Activated T-helper 2 cell treated with anti-CD3 and anti-CD28 coated beads, Interferon-gamma antibody, Interleukin-2, Interleukin-4, amounts not matched to agents 10 μg/mL and 5 μg/mL and 100 μg/mL, durations not matched to agents 14 hours and 24 hours and 36 hours (primary cell): Measurements from ENCODE around the gene ZNF687. TPM values are rescaled to one million over a fixed set of nuclear protein-coding genes. Genes with fewer than 3 reads are reported as not detected.

ENCODE experiments used
- DNase-seq: peaks from one replicate; pipeline ENCODE4 v3.0.0; 2021; ENCODE audit warnings: low spot score
- H3K27ac Mint-ChIP-seq: one replicate; pipeline ENCODE4 v1.8.0; 2021; ENCODE audit warnings: mixed read lengths
- H3K27me3 Mint-ChIP-seq: one replicate; pipeline ENCODE4 v1.8.0; 2021; ENCODE audit warnings: low read depth, mixed read lengths
- H3K36me3 Mint-ChIP-seq: one replicate; pipeline ENCODE4 v1.8.0; 2021; ENCODE audit warnings: low read depth, mixed read lengths
- H3K4me1 Mint-ChIP-seq: one replicate; pipeline ENCODE4 v1.8.0; 2021; ENCODE audit warnings: low read depth, mixed read lengths
- H3K4me3 Mint-ChIP-seq: one replicate; pipeline ENCODE4 v1.8.0; 2021; ENCODE audit warnings: low read depth, mild to moderate bottlenecking, moderate library complexity, mixed read lengths
- H3K9me3 Mint-ChIP-seq: one replicate; pipeline ENCODE4 v1.8.0; 2021; ENCODE audit warnings: mixed read lengths
- intact Hi-C: fragments of 100-400 bp; cut with micrococcal nuclease; formaldehyde crosslinking; loops from one replicate; pipeline ENCODE4 v1.15.1; 2023
- total RNA-seq: library from RNA; stranded (reverse); gene quantifications from 2 replicates; pipeline ENCODE4 v1.2.3, GENCODE V29; 2022

Gene ZNF687
- total RNA-seq, 1 donor from 2014 or later, result 25.0 TPM

DNA sequence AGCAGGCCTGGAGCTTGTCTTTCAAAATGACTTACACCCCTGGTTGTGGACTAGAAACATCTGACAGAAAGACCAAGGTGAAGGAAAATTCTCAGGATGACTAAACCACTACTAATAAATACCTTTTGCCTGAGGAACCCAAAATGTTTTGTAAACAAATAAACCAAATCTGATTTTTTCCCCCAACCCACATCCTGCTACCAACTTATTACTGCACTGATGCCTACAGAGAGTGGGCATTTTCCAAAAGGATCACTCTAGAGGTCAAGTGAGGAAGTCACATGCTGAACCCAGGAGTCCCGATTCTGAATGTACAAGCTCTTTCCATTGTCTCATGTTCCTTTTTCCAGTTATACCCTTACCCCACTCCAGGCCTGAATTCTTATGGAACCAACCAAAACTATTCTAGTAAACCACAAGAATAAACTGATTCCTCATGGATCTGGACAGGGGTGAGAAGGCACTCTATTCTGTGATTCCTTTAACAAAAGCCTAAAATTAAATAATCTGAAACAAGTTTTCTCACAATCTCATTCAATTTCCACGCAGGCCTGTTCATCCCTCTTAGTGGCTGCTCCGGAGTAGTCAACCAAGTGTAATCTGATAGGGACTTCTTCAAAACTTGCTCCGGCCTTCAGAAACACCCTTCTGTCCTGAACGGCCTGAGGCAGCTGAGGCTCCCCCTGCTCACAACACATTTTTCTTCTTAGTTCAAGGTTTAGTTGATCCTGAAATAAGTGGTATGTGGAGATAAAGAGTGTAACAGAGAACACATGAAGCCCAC is 43.7 kb downstream of the ZNF687 start:
- Mint-ChIP-seq H3K27me3 (no peaks in the 10 kb centered on the region), H3K36me3 (peaks cover 42% of the 10 kb centered on the region), H3K4me3 (peak overlapping the region; percentile 93), H3K9me3 (no peaks in the 10 kb centered on the region), H3K4me1 (peaks cover 39% of the 10 kb centered on the region), H3K27ac (peak overlapping the region; percentile 98)
- intact Hi-C loops, result no loop called here
- DNase-seq, result no peak

DNA sequence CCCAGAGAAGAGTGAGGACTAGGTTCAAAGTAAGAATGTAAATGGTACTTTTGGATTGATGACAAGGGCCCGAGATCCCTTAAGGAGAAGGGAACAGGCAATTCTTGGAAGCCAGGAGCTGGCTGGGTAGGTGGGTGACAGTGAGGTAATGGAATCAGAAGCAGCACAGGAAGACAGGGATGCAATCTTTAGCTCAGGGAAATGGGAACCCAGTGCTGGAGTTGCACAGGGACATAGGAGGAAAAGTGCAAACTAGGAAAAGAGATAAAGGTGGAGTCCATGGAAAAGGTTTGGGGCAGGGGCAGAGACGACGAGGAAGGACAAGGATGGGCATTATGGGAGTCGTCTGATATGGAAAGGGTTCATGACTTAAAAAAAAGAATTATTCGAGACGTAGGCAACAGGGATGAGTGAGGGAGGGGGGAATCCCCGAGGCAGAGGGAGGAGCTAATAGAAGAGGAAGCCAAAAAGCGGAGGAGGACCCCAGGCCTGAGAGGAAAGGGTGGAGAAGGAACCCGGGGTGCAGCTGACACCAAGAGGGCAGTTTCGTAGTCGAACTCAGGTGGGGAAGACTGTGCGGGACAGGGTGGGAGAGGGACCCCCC is 44.6 kb downstream of the ZNF687 start:
- Mint-ChIP-seq H3K36me3 (peaks cover 39% of the 10 kb centered on the region), H3K27me3 (no peaks in the 10 kb centered on the region), H3K9me3 (no peaks in the 10 kb centered on the region), H3K27ac (peak overlapping the region; percentile 98), H3K4me3 (peak overlapping the region; percentile 93), H3K4me1 (peaks cover 36% of the 10 kb centered on the region)
- no peak for DNase-seq
- intact Hi-C loops, result loop anchor here (1.0 kb wide), 3 partner anchors 14 to 45 kb away; partner anchors contain the start of gene RFX5

- DNase-seq, result peak; percentile 88
- Mint-ChIP-seq H3K27me3 (no peaks in the 10 kb centered on the region), H3K9me3 (no peaks in the 10 kb centered on the region), H3K27ac (peak within 1 kb of the TSS; percentile 98), H3K36me3 (peaks cover 32% of the 10 kb centered on the region), H3K4me1 (peaks cover 33% of the 10 kb centered on the region), H3K4me3 (peak within 1 kb of the TSS; percentile 93)
- intact Hi-C loops, result loop anchor here (1.0 kb wide), 3 partner anchors 15 to 46 kb away; partner anchors contain the start of gene RFX5
Observed at GRCh38 chr1:151327223-151327902, 45.3 kb downstream of the ZNF687 start, which contains the start of gene PI4KB. Gene PI4KB (minus strand): TSS chr1:151327416. CDS start chr1:151316481, 10,935 bp downstream.

DNA sequence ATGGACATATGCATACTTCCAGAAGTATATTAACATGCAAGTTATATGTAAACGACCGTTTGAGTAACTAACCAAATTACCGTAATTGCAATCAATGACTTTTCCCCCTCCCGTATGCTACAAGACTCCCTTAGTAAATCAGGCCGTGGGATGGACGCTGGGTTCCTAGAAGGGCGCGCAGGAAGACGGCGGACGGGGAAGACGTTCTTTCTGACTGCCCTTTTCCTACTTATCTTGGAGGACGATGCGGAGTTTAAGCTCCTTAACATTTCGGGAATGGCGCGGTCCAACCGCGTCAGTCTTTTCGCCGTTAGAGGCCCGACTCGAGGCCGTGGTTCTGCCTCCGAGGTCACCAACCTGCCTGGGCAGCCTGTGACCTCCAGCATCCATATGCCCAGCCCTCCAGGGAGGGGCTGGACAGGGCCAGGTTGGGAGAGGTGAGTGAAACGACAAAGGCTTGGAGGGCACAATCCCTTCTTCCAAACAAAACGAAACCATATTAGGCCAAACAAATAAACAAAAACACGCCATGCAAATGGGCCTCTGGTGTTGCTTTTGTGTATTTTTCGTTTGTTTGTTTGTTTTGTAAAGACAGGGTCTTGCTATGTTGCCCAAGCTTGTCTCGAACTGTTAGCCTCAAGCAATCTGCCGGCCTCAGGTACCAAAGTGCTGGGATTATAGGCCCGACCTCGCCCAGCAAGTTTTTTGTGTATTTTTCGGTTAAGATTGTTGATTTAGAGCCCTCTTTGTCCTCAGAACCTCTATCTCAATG is 46.0 kb downstream of the ZNF687 start:
- intact Hi-C loops, result loop anchor here (1.0 kb wide), 3 partner anchors 16 to 47 kb away; partner anchors contain the start of gene RFX5
- H3K27ac Mint-ChIP-seq, result peak overlapping the region; percentile 98
- peaks cover 27% of the 10 kb centered on the region for H3K36me3 Mint-ChIP-seq
- no peaks in the 10 kb centered on the region for H3K9me3 Mint-ChIP-seq
- peaks cover 30% of the 10 kb centered on the region for H3K4me1 Mint-ChIP-seq
- DNase-seq, result no peak
- H3K4me3 Mint-ChIP-seq, result peak overlapping the region; percentile 93
- H3K27me3 Mint-ChIP-seq, result no peaks in the 10 kb centered on the region

DNA sequence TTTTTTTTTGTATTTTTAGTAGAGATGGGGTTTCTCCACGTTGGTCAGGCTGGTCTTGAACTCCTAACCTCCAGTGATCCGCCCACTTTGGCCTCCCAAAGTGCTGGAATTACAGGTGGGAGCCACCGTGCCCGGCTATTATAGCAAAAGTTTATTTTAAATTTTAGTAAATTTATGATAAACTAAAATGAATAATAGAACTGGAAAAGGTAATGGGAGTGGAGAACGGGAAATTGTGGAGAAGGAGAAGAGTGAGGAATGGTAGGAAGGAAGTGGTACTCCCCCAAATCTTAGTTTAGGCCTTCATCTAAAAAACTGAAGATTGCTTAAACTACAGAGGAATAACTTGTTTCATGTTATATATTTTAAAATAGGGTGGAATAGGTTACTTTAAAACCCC is 52.7 kb downstream of the ZNF687 start:
- no peak overlapping the region for H3K27ac Mint-ChIP-seq
- no peak for DNase-seq
- no peaks in the 10 kb centered on the region for H3K9me3 Mint-ChIP-seq
- no peak overlapping the region for H3K4me3 Mint-ChIP-seq
- H3K4me1 Mint-ChIP-seq, result peaks cover under 1% of the 10 kb centered on the region
- intact Hi-C loops, result no loop called here
- H3K27me3 Mint-ChIP-seq, result no peaks in the 10 kb centered on the region
- H3K36me3 Mint-ChIP-seq, result no peaks in the 10 kb centered on the region

GRCh38 chr1:151336556-151336955 is 54.5 kb downstream of the ZNF687 start:
- Mint-ChIP-seq H3K36me3 (peaks cover 5% of the 10 kb centered on the region), H3K4me3 (no peak overlapping the region), H3K27ac (no peak overlapping the region), H3K27me3 (no peaks in the 10 kb centered on the region), H3K9me3 (no peaks in the 10 kb centered on the region), H3K4me1 (peaks cover 7% of the 10 kb centered on the region)
- intact Hi-C loops, result no loop called here
- DNase-seq, result no peak

DNA sequence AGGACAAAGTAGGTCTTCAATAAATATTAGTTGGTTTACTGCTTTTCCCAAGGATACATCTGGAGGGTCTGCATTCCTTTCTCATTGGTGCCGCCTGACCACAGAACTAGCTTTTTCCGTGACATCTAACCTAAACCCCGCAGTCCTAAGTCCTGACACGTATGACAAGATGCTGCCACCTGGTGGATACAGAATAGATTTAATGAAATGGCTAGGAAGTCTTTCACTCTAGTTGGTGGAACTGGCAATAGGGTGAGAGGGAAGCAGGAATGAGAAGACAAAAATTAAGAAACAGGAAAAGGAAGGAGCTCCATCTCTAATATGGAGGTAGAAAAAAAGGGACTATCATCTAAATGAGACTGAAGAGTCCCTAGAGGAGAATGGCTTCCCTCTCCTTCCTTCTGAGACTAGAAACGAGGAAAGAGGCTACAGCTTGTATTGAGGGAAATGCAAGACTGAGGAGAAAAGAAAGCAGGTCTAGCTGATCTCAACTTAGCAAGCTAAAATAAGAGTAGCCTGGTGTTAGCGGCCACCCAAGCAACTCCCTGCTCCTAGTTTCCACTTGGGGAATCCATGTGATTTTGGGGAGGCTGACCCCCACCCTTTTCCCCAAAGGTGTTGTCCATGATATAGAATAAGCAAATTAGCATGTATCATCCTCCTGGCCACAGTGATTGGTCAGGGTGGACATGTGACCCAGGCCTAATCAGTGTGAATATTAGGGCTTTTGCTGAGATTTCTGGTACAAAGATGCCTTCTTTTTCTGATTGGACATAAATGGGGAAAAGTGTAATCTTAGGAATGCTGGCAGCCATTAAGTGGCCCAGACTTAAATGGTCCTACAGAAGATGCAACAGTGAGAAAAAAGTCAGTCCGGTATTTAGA is 59.0 kb downstream of the ZNF687 start:
- Mint-ChIP-seq H3K27me3 (no peaks in the 10 kb centered on the region), H3K9me3 (no peaks in the 10 kb centered on the region), H3K27ac (peak overlapping the region; percentile 70), H3K36me3 (peaks cover 37% of the 10 kb centered on the region), H3K4me1 (peaks cover 22% of the 10 kb centered on the region), H3K4me3 (no peak overlapping the region)
- intact Hi-C loops, result loop anchor here (1.0 kb wide), 1 partner anchor 40 kb away; no protein-coding TSS in a partner anchor
- peak; percentile 36 for DNase-seq

Other genes starting within 250 kb of the ZNF687 start
- gene BNIPL, start 245.7 kb upstream of the ZNF687 start, total RNA-seq, result 1.5 TPM in 2 replicates
- 2.0 and 2.2 TPM in 2 replicates for gene C1orf56, start 234.5 kb upstream of the ZNF687 start, total RNA-seq
- 176 TPM in 2 replicates for gene CDC42SE1, start 222.7 kb upstream of the ZNF687 start, total RNA-seq
- gene MLLT11, start 221.9 kb upstream of the ZNF687 start, total RNA-seq, result 3.7 and 3.8 TPM in 2 replicates
- 14.4 and 15.9 TPM in 2 replicates for gene GABPB2, start 211.5 kb upstream of the ZNF687 start, total RNA-seq
- gene SEMA6C, start 135.7 kb upstream of the ZNF687 start, total RNA-seq, result 1.7 and 2.0 TPM in 2 replicates
- gene TNFAIP8L2, start 125.7 kb upstream of the ZNF687 start, total RNA-seq, result 24.3 and 28.7 TPM in 2 replicates
- gene LYSMD1, start 116.4 kb upstream of the ZNF687 start, total RNA-seq, result 3.6 and 4.9 TPM in 2 replicates
- 82.4 and 89.1 TPM in 2 replicates for gene SCNM1, start 116.2 kb upstream of the ZNF687 start, total RNA-seq
- 1.0 TPM in 1 of 2 replicates, not detected in the other for gene TMOD4, start 106.3 kb upstream of the ZNF687 start, total RNA-seq
- gene VPS72, start 92.1 kb upstream of the ZNF687 start, total RNA-seq, result 80.7 and 84.5 TPM in 2 replicates
- gene PIP5K1A, start 83.7 kb upstream of the ZNF687 start, total RNA-seq, result 82.2 and 83.9 TPM in 2 replicates
- gene PSMD4, start 27.6 kb upstream of the ZNF687 start, total RNA-seq, result 271 and 280 TPM in 2 replicates
- 53.6 and 57.3 TPM in 2 replicates for gene PI4KB, start 45.1 kb downstream of the ZNF687 start, total RNA-seq
- 68.9 and 85.5 TPM in 2 replicates for gene RFX5, start 65.0 kb downstream of the ZNF687 start, total RNA-seq
- not detected in 2 replicates for gene SELENBP1, start 90.4 kb downstream of the ZNF687 start, total RNA-seq
- gene PSMB4, start 117.3 kb downstream of the ZNF687 start, total RNA-seq, result 443 and 458 TPM in 2 replicates
- gene POGZ, start 177.2 kb downstream of the ZNF687 start, total RNA-seq, result 89.1 and 93.7 TPM in 2 replicates
- gene CGN, start 229.1 kb downstream of the ZNF687 start, total RNA-seq, result 0.34 and 0.50 TPM in 2 replicates